Natural killer cell treated with Interleukin-12 subunit alpha and Interleukin-12 subunit beta and Interleukin-15 and Interleukin-18, amount 100 ng/mL, for 72 hours (primary cell): ENCODE measurements around the gene ITM2C. TPM values are rescaled to one million over a fixed set of nuclear protein-coding genes. Genes with fewer than 3 reads are reported as not detected.
A peak's percentile ranks its signal among the peaks of the same experiment; 100 is the strongest.

Experiments
- ATAC-seq, 2 donors: fragments of 150-1000 bp; cut with Tn5 transposase in 1 of 2; sonication (Bioruptor Pico), chemical (Tn5 transposase) in 1 of 2; 2 replicates each; pipeline ENCODE4 v1.10.0; 2021
- DNase-seq: peaks from one replicate; pipeline ENCODE4 v3.0.0; 2022; ENCODE audit warnings: low spot score
- H3K27ac Mint-ChIP-seq, 2 donors: 1 replicate in 1 of 2; 2 replicates in 1 of 2; pipeline ENCODE4 v1.8.0; 2022; ENCODE audit warnings: mixed read lengths in 2 of 2, mild to moderate bottlenecking in 1 of 2, moderate library complexity in 1 of 2
- H3K27me3 Mint-ChIP-seq, 2 donors: 1 replicate in 1 of 2; 2 replicates in 1 of 2; pipeline ENCODE4 v1.8.0; 2022; ENCODE audit warnings: mixed read lengths in 2 of 2
- H3K36me3 Mint-ChIP-seq: one replicate; pipeline ENCODE4 v1.8.0; 2022; ENCODE audit warnings: mixed read lengths
- H3K4me1 Mint-ChIP-seq, 2 donors: 1 replicate in 1 of 2; 2 replicates in 1 of 2; pipeline ENCODE4 v1.8.0; 2022; ENCODE audit warnings: low read depth in 2 of 2, mixed read lengths in 2 of 2, mild to moderate bottlenecking in 1 of 2
- H3K4me3 Mint-ChIP-seq: one replicate; pipeline ENCODE4 v1.8.0; 2022; ENCODE audit warnings: mixed read lengths
- H3K9me3 Mint-ChIP-seq: 2 replicates; pipeline ENCODE4 v1.8.0; 2022; ENCODE audit warnings: mixed read lengths
- total RNA-seq, 2 donors: library from RNA; stranded (reverse); gene quantifications; one replicate each; pipeline ENCODE4 v1.2.3, GENCODE V29; 2022

ITM2C gene
- total RNA-seq, 2 donors from 2014 or later: 2.7 to 21.7 TPM

GRCh38 chr2:230863442-230864121 is 1.2 kb upstream of the ITM2C start:
- H3K27me3 Mint-ChIP-seq: peaks cover 34 to 52% of the 10 kb centered on the region in 2 donors
- H3K4me1 Mint-ChIP-seq: peaks cover 26 to 32% of the 10 kb centered on the region in 2 donors
- no peaks in the 10 kb centered on the region for H3K9me3 Mint-ChIP-seq
- peak overlapping the region; percentile 90 for H3K4me3 Mint-ChIP-seq
- ATAC-seq: no peak
- H3K27ac Mint-ChIP-seq: peak overlapping the region in 1 of 2 donors; percentile 35
- DNase-seq: no peak
- no peaks in the 10 kb centered on the region for H3K36me3 Mint-ChIP-seq

- ATAC-seq: no peak
- Mint-ChIP-seq H3K27me3 (peaks cover 38 to 47% of the 10 kb centered on the region in 2 donors), H3K36me3 (no peaks in the 10 kb centered on the region)
Observed at GRCh38 chr2:230864122-230864604, 579 bp upstream of the ITM2C start.

GRCh38 chr2:230865307-230865765 is 594 bp downstream of the ITM2C start:
- Mint-ChIP-seq H3K27ac (no peak overlapping the region), H3K4me3 (peak overlapping the region; percentile 90), H3K4me1 (peaks cover 26 to 36% of the 10 kb centered on the region in 2 donors), H3K9me3 (no peaks in the 10 kb centered on the region), H3K27me3 (peaks cover 33 to 43% of the 10 kb centered on the region in 2 donors), H3K36me3 (no peaks in the 10 kb centered on the region)
- ATAC-seq (no peak), DNase-seq (no peak)

More at GRCh38 chr2:230864122-230864604, 579 bp upstream of the ITM2C start:
- Mint-ChIP-seq H3K27ac (peak overlapping the region; percentile 28 to 35), H3K4me1 (peaks cover 26 to 36% of the 10 kb centered on the region in 2 donors), H3K9me3 (no peaks in the 10 kb centered on the region), H3K4me3 (peak overlapping the region; percentile 90)
- DNase-seq: no peak

GRCh38 chr2:230865766-230866755 is 1.3 kb downstream of the ITM2C start:
- DNase-seq: no peak
- peaks cover 33 to 43% of the 10 kb centered on the region in 2 donors for H3K27me3 Mint-ChIP-seq
- H3K36me3 Mint-ChIP-seq: no peaks in the 10 kb centered on the region
- no peak overlapping the region for H3K27ac Mint-ChIP-seq
- ATAC-seq: no peak
- H3K9me3 Mint-ChIP-seq: no peaks in the 10 kb centered on the region
- peak overlapping the region; percentile 90 for H3K4me3 Mint-ChIP-seq
- H3K4me1 Mint-ChIP-seq: peaks cover 24 to 36% of the 10 kb centered on the region in 2 donors

- ATAC-seq: no peak
- no peak overlapping the region for H3K27ac Mint-ChIP-seq
- H3K9me3 Mint-ChIP-seq: no peaks in the 10 kb centered on the region
- H3K4me3 Mint-ChIP-seq: peak overlapping the region; percentile 38
- H3K4me1 Mint-ChIP-seq: peaks cover 17 to 29% of the 10 kb centered on the region in 2 donors
- peaks cover 27 to 34% of the 10 kb centered on the region in 2 donors for H3K27me3 Mint-ChIP-seq
- no peaks in the 10 kb centered on the region for H3K36me3 Mint-ChIP-seq
- no peak for DNase-seq
Observed at GRCh38 chr2:230866756-230867523, 2.2 kb downstream of the ITM2C start.

- peaks cover 26 to 33% of the 10 kb centered on the region in 2 donors for H3K27me3 Mint-ChIP-seq
- DNase-seq (no peak), ATAC-seq (no peak)
- no peak overlapping the region for H3K27ac Mint-ChIP-seq
- H3K36me3 Mint-ChIP-seq: no peaks in the 10 kb centered on the region
- peaks cover 17 to 27% of the 10 kb centered on the region in 2 donors for H3K4me1 Mint-ChIP-seq
- H3K9me3 Mint-ChIP-seq: no peaks in the 10 kb centered on the region
- no peak overlapping the region for H3K4me3 Mint-ChIP-seq
Observed at GRCh38 chr2:230868161-230868946, 3.6 kb downstream of the ITM2C start.

GRCh38 chr2:230868947-230869913 is 4.5 kb downstream of the ITM2C start:
- no peak for DNase-seq
- peak overlapping the region in 1 of 2 donors; percentile 41 for H3K27ac Mint-ChIP-seq
- peaks cover 23 to 25% of the 10 kb centered on the region in 2 donors for H3K27me3 Mint-ChIP-seq
- no peaks in the 10 kb centered on the region for H3K9me3 Mint-ChIP-seq
- H3K36me3 Mint-ChIP-seq: no peaks in the 10 kb centered on the region
- no peak for ATAC-seq
- H3K4me3 Mint-ChIP-seq: peak overlapping the region; percentile 8
- peaks cover 10 to 21% of the 10 kb centered on the region in 2 donors for H3K4me1 Mint-ChIP-seq

GRCh38 chr2:230869914-230870543 is 5.3 kb downstream of the ITM2C start:
- Mint-ChIP-seq H3K4me3 (no peak overlapping the region), H3K27me3 (peaks cover 19 to 24% of the 10 kb centered on the region in 2 donors), H3K27ac (peak overlapping the region in 1 of 2 donors; percentile 41), H3K4me1 (peaks cover 5 to 14% of the 10 kb centered on the region in 2 donors), H3K9me3 (no peaks in the 10 kb centered on the region), H3K36me3 (no peaks in the 10 kb centered on the region)
- ATAC-seq (no peak), DNase-seq (no peak)

- no peaks in the 10 kb centered on the region for H3K9me3 Mint-ChIP-seq
- no peak overlapping the region for H3K4me3 Mint-ChIP-seq
- ATAC-seq (no peak), DNase-seq (no peak)
- H3K27ac Mint-ChIP-seq: peak overlapping the region in 1 of 2 donors; percentile 41
- H3K27me3 Mint-ChIP-seq: peaks cover 19 to 28% of the 10 kb centered on the region in 2 donors
- H3K36me3 Mint-ChIP-seq: no peaks in the 10 kb centered on the region
- peaks cover 5 to 13% of the 10 kb centered on the region in 2 donors for H3K4me1 Mint-ChIP-seq
Observed at GRCh38 chr2:230870544-230871360, 6.0 kb downstream of the ITM2C start.

- H3K4me3 Mint-ChIP-seq: no peak overlapping the region
- H3K9me3 Mint-ChIP-seq: no peaks in the 10 kb centered on the region
- ATAC-seq: peak in 1 of 2 donors; percentile 5
- H3K27me3 Mint-ChIP-seq: peaks cover 19 to 28% of the 10 kb centered on the region in 2 donors
- H3K36me3 Mint-ChIP-seq: no peaks in the 10 kb centered on the region
- H3K4me1 Mint-ChIP-seq: peaks cover 5 to 13% of the 10 kb centered on the region in 2 donors
- no peak for DNase-seq
- no peak overlapping the region for H3K27ac Mint-ChIP-seq
Observed at GRCh38 chr2:230871361-230872150, 6.8 kb downstream of the ITM2C start.
